T-helper 2 cell (primary cell): ENCODE results near the gene IL10RB.
"Not testable (repeated sequence)": the region's sequence is repeated elsewhere in the genome, so short reads cannot be mapped to it uniquely, and the experiment has no call there.

Source experiments
- DNase-seq, 5 experiments: peaks; one replicate each; pipeline versions ENCODE4 v3.0.0 to v3.0.0-alpha.2; 2012 to 2022

Gene IL10RB

GRCh38 chr21:33305344-33305671, 39.1 kb downstream of the IL10RB start:
- no peak for DNase-seq

GRCh38 chr21:33305938-33306337, 39.8 kb downstream of the IL10RB start:
- no peak for DNase-seq

GRCh38 chr21:33308586-33309490, 42.7 kb downstream of the IL10RB start:
- peak in 1 of 5 experiments; percentile 86 for DNase-seq

GRCh38 chr21:33309778-33310177, 43.6 kb downstream of the IL10RB start:
- no peak for DNase-seq

GRCh38 chr21:33312121-33312520, 46.0 kb downstream of the IL10RB start:
- no peak for DNase-seq

DNA sequence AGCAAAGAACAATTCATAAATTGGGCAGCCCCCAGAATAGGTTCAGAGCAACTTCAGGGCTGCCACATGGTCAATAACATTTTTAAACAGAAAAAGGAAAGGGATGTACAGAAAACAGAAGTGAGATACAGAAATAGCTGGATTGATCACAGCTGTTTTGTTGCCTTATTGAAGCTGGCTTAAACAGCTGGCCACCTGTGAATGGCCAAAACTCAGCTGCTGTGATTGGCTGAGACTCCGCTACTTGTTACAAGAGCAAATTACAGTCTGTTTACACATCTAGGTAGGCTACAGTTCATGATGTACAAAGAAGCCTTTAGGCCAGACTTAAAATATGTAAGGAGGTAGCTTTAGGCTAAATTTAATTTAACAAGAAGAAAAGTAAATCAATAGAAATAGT, 47.0 kb downstream of the IL10RB start:
- DNase-seq, result no peak

- DNase-seq, result no peak
Observed at GRCh38 chr21:33313611-33314010, 47.4 kb downstream of the IL10RB start.

GRCh38 chr21:33314111-33314510, 47.9 kb downstream of the IL10RB start:
- DNase-seq, result no peak

- no peak for DNase-seq
Observed at GRCh38 chr21:33315946-33316710, 50.0 kb downstream of the IL10RB start.

DNA sequence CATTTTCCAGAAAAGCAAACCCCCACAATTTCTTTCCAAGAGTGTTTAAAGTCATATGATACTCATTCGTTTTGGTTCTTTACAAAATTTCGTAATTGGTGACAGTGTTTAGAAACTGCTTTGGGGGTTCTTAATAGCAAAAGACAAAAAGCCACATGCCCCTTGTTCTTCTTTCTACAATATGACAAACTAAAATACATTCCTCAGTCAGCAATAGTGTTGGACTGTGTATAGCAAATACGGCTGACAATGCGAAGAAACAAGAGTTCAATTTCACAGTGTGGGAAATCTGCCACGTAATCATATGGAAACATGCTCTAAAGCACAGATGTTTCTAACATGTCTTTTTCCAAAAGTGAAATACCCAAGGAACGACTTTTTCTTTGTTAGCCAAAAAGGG, 51.0 kb downstream of the IL10RB start:
- no peak for DNase-seq

GRCh38 chr21:33317786-33318486, 51.8 kb downstream of the IL10RB start:
- DNase-seq, result no peak

- DNase-seq, result peak in 1 of 5 experiments; percentile 34
Observed at GRCh38 chr21:33321005-33321404, 54.8 kb downstream of the IL10RB start.

DNA sequence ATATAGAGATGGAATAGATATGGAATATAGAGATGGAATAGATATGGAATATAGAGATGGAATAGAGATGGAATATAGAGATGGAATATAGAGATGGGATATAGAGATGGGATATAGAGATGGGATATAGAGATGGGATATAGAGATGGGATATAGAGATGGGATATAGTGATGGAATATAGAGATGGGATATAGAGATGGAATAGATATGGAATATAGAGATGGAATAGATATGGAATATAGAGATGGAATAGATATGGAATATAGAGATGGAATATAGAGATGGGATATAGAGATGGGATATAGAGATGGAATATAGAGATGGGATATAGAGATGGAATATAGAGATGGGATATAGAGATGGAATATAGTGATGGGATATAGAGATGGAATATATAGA, 57.4 kb downstream of the IL10RB start:
- not testable (repeated sequence) for DNase-seq

GRCh38 chr21:33324291-33325221, 58.4 kb downstream of the IL10RB start, which contains the start of gene IFNAR1:
Gene IFNAR1, plus strand, starts transcription at chr21:33324970. Its CDS starts 86 bp downstream, at chr21:33325056.
- DNase-seq, result peak; percentile 95 to 99 (median 98)

DNA sequence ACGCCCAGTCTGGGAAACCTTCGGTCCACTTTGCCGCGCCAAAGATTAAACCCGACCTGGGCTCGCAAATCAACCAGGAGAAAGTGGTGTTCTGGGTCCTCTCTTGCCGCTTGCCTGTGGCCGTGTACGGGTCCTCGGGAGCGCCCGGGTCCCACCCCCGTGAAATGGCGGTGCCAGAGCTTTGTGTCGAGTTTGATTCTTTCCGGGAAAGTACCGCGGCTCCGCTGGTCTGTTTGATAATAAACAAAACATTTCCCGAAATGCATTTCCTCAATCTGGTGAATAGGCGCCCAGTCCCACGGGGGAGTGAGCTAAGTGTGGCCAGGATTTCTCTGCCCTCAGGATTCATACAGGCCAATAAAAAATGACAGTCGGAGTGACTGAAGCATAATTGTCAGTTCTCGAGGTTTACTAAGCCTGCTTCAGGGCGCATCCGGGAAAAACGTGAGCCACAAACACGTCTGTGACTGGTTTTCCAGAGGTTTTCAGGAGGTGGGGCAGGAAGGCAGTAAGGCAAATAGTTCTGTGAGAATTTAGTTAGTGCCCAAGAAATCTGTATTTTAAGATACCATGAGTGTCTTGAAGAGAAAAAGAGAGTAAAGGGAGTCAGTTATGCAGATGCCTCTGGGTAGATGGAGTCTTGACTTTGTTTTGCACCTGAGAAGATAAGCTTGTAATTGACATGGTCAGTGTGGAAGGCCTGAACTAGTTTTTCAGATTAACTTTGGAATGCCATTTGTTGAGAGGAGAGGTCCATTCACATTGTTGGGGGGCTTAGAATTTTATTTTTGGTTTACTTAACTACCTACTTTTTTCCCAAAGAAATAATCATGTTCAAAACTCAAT, 59.3 kb downstream of the IL10RB start:
- DNase-seq, result peak; percentile 43 to 69 (median 68)

- DNase-seq, result no peak
Observed at GRCh38 chr21:33327326-33327725, 61.2 kb downstream of the IL10RB start.

DNA sequence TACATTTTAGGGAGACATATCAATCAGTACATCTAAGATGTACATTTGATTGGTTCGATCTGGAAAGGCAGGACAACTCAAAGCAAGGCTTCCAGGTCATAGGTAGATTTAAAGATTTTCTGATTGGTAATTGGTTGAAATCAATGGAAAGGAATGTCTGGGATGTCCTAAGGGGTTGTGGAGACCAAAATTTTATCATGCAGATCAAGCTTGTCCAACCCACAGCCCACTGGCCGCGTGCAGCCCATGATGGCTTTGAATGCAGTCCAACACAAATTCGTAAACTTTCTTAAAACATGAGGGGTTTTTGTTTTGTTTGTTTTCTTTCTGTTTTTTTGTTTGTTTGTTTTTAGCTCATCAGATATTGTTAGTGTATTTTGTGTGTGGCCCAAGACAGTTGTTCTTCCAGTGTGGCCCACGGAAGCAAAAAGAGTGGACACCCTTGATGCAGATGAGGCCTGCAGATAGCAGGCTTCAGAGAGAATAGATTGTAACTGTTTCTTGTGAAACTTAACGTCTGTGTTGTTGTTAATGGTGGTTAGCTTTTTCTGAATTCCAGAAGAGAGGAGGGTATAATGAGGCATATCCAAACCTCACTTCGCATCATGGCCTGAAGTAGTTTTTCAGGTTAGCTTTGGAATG, 61.7 kb downstream of the IL10RB start:
- DNase-seq, result no peak

GRCh38 chr21:33330726-33331125, 64.6 kb downstream of the IL10RB start:
- no peak for DNase-seq

DNA sequence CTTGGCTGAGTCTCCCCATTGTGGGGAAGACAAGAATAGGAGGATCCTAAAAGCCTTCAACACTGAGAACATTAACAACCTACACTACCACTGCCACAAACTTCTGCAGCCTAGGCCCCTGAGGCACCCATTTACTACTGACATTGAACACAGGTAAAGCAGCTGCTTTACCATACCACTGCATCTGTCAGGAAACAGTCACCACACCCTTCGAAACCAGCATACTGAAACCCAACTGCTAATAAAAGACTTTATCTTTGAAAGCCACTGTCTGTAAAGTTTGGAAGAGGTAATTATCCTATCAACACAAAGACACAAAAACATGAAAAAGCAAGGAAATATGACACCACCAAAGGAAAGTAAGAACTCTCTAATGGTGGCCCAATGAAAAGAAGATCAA, 66.0 kb downstream of the IL10RB start:
- peak in 1 of 5 experiments; percentile 72 for DNase-seq

DNA sequence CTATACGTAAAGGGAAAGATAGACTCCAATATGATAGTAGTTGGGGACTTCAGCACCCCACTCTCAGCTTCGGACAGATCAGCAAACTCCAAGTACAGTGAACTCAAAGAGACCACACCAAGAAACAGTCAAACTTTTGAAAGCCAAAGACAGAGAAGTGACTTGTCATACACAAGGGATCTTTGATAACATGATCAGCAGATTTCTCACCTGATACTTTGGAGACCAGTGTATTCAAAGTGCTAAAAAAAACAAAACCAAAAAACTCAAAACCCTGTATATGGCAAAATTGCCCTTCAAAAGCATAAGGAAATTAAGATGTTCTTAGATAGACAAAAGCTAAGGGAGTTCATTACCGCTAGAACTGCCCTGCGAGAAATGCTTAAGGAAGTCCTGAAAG, 68.0 kb downstream of the IL10RB start:
- DNase-seq, result no peak

GRCh38 chr21:33334824-33335223, 68.7 kb downstream of the IL10RB start:
- DNase-seq, result no peak
